ENCODE results near the gene ROS1.

Gene ROS1

GRCh38 chr6:117425431-117426153, at the start of gene ROS1:
Gene ROS1 (minus strand): TSS chr6:117425942. CDS start chr6:117425656, 286 bp downstream.
- TF ChIP-seq CTCF (IDR thresholded peaks at IDR 0.05), result no peak

- TF ChIP-seq CTCF (IDR thresholded peaks at IDR 0.05), result no peak
Measured at GRCh38 chr6:117473401-117473800, 47.7 kb upstream of the ROS1 start.

- TF ChIP-seq CTCF (IDR thresholded peaks at IDR 0.05), result no peak
Measured at GRCh38 chr6:117472667-117473066, 46.9 kb upstream of the ROS1 start.

GRCh38 chr6:117469791-117470190, 44.0 kb upstream of the ROS1 start:
- TF ChIP-seq CTCF (IDR thresholded peaks at IDR 0.05), result no peak

GRCh38 chr6:117469356-117469755, 43.6 kb upstream of the ROS1 start:
- TF ChIP-seq CTCF (IDR thresholded peaks at IDR 0.05), result no peak

GRCh38 chr6:117467876-117468275, 42.1 kb upstream of the ROS1 start:
- TF ChIP-seq CTCF (IDR thresholded peaks at IDR 0.05), result no peak

- TF ChIP-seq CTCF (IDR thresholded peaks at IDR 0.05), result no peak
Measured at GRCh38 chr6:117465691-117466090, 39.9 kb upstream of the ROS1 start.

GRCh38 chr6:117464700-117465099, 39.0 kb upstream of the ROS1 start:
- no peak for TF ChIP-seq CTCF (IDR thresholded peaks at IDR 0.05)

Measured in LNCAP (cell line).